Measurements from ENCODE around the gene ERCC6.

ERCC6 gene

GRCh38 chr10:49549640-49550346 is 10.9 kb upstream of the ERCC6 start:
- no peak for DNase-seq (ENCODE audit: low read depth, low spot score)

GRCh38 chr10:49543604-49544003 is 4.7 kb upstream of the ERCC6 start:
- no peak for DNase-seq (ENCODE audit: low read depth, low spot score)

DNA sequence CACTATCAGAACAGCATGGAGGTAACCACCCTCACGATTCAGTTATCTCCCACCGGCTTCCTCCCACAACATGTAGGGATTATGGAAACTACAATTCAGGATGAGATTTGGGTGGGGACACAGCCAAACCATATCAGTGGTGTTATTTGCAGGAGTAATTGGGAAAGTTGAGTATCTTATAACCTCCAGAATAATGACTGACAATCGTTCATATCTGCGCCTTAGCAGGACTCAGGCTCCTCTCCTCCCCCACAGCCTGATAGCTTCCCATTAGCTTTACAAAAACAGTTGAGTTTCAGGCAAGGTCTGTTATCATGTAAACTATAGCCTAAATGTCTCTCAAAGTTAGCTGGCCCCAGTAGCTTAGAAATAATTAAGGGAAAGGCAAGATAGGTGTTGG is 3.4 kb upstream of the ERCC6 start:
- no peak for DNase-seq (ENCODE audit: low read depth, low spot score)

DNA sequence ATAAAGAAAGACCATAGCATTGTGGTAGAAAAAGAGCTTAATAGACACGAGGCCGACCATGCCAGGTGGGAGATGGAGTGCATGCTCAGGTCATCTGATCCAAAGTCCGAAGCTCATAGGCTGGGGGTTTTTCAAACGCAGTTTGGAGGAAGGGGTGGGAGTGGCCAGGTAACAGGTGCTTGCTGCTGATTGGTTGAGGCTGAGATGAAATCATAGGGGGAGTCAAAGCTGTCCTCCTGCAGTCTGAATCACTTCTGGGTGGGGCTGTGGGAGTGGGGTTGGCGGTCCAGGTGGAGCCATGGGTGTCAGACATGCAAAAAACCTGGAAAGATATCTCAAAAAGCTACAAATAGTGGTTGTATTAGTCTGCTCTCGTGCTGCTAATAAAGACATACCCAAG is 2.8 kb upstream of the ERCC6 start:
- DNase-seq (ENCODE audit: low read depth, low spot score), result no peak

- DNase-seq (ENCODE audit: low read depth, low spot score), result no peak
These were observed 1.3 kb upstream of the ERCC6 start for GRCh38 chr10:49540056-49540797.

DNA sequence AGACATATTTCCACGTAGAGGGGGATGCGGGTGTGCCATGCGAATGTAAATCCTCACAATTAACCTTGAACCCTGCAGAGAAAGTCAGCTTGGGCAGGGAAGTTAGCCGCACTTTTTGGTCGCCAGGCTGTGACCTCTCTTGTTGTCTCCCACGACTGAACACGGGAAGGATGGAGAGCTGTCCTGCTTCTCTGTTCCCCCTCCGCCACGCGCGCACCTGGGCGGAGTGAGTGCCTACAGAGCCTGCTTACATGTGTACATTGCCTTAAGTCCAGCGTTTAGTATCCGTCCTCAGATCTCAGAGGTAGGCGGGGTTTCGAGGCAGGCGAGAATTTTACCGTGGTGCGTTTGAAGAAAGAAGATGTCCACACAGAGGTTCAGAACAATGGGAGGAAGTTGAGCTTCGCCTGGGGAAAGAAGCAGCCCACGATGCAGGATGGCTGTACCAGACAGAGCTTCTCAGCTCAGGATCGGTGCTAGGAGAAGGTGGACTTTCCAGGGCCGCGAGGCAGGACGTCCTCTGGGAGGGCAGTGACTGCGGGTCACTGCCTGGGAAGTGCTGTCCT is 482 bp upstream of the ERCC6 start:
- DNase-seq (ENCODE audit: low read depth, low spot score), result no peak

DNA sequence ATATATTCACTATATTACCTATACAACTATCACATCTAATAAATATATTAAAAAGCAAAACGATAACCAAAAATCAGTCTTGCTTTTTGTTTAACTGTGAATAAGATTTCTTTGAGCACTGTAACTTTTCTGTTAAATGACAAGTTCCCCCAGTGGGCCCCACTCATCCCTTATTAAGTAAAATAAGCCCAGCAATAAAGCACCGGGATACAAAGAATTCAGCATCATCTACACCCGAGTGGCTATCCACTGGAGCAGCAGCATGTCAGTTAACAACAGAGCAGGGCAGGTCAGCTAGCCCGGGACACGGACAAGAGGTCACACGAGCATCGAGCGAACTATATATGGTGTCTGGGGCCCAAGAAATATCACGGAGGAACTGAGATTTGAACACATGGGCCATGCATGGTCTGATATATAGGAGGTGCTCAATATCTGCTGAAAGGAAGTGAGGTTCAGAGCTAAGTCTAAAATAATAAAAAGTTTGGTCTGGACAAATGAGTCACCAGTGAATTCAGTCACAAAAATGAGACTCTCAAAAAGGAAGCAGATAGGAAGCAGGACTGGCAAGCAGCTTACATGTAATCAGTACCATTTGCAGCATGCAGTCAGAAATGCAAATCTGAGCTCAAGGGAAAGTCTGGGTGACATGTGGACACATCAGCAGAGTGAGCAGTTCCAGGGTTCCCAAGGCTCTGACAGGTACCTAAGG is 4.1 kb downstream of the ERCC6 start:
- DNase-seq (ENCODE audit: low read depth, low spot score), result no peak

- no peak for DNase-seq (ENCODE audit: low read depth, low spot score)
These were observed 6.5 kb downstream of the ERCC6 start for GRCh38 chr10:49532461-49532860.

GRCh38 chr10:49528977-49529506 is 9.9 kb downstream of the ERCC6 start:
- no peak for DNase-seq (ENCODE audit: low read depth, low spot score)

- DNase-seq (ENCODE audit: low read depth, low spot score), result no peak
These were observed 11.1 kb downstream of the ERCC6 start for GRCh38 chr10:49527850-49528249.

- DNase-seq (ENCODE audit: low read depth, low spot score), result no peak
These were observed 11.9 kb downstream of the ERCC6 start for GRCh38 chr10:49527061-49527460.

GRCh38 chr10:49526619-49527018 is 12.3 kb downstream of the ERCC6 start:
- DNase-seq (ENCODE audit: low read depth, low spot score), result no peak

DNA sequence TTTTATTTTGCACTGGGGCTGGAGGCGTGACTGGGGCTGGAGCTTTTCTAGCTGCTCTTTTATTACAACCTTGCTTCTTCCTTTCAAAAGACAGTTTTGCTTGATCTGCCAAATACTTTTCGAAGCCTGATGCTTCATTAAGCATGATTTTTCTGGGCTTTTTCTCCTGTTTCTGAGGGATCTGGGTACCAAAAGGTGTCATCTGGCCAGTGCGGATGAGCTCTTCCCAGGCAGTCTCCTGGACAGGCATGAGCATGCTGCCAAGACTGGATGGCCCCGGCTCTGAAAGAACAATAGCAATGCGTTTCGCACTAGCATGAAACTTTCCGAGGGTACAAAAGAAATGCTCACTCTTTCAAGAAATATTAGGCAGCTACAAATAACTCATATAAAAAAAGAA is 14.4 kb downstream of the ERCC6 start:
- no peak for DNase-seq (ENCODE audit: low read depth, low spot score)

- DNase-seq (ENCODE audit: low read depth, low spot score), result no peak
These were observed 15.6 kb downstream of the ERCC6 start for GRCh38 chr10:49523301-49523700.

DNA sequence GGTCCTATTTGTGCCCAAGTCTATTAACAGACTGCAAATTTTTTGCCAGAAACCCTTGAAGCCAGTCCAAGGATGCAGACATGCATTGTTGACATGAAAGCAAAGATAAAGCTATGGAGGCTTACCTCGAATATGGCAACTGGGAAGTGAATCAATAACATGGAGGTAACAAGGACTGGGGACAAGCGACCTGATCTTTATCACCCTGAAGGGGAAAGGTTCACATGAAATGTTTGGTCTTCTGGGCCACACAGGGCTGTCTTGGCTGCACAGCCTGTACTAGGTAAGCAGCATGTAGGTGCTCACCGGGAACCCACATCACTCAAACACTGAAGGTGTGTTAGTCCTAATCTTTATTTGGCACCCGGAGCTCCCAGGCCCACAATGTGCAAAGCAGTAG is 17.9 kb downstream of the ERCC6 start:
- no peak for DNase-seq (ENCODE audit: low read depth, low spot score)

- no peak for DNase-seq (ENCODE audit: low read depth, low spot score)
These were observed 18.7 kb downstream of the ERCC6 start for GRCh38 chr10:49520122-49520775.

DNA sequence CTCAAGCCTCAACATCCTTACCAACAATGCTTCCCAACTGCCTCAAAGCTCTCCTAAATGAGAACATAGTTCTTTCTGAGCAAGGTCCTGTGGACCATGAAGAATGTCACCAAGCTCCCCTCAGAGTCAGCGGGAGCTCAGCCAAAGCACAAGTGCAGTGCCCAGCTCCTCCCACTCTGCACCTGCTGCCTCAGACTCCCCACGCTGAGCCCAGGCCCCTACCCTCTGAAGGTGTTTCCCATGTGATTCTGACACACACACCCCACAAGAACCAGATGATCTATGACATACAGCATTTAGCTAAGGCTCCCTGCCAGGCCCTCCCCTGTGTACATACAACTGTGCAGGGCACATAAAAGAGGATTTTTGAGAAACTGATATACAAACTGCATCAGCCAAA is 19.2 kb downstream of the ERCC6 start:
- no peak for DNase-seq (ENCODE audit: low read depth, low spot score)

DNA sequence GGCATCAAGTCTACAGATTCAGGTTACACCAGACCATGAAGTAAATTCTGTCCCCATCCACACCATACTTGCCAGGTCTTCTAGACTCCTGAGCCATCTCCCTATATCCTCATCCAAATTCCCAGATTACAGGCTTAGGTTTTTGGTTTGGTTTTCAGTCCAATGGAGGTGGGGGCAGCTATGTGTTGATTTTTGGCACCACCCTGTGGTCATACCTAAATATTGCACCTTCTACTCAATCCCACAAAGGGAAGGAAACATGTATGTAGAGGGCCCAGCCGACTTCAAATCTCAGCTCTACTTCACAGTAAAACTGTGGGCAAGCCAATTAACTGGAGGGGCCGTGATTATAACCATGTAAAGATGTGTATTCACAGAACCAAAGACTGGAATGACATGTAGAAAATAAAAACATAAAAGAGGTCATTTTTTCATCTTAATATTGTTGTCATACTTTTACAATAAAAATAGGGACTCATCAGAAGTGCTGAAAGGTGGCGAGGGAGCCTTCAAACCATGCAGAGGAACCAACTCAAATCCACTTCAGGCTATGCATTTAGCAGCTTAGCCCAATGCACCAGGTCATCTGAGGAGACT is 19.8 kb downstream of the ERCC6 start:
- DNase-seq (ENCODE audit: low read depth, low spot score), result no peak

GRCh38 chr10:49518566-49518965 is 20.4 kb downstream of the ERCC6 start:
- no peak for DNase-seq (ENCODE audit: low read depth, low spot score)

GRCh38 chr10:49516216-49516970 is 22.5 kb downstream of the ERCC6 start:
- DNase-seq (ENCODE audit: low read depth, low spot score), result no peak
